Measurements from ENCODE around the gene RAPH1. TPM values are rescaled to one million over a fixed set of nuclear protein-coding genes. Genes with fewer than 3 reads are reported as not detected.

The RAPH1 gene
- total RNA-seq, 1 donor: 57.2 TPM

DNA sequence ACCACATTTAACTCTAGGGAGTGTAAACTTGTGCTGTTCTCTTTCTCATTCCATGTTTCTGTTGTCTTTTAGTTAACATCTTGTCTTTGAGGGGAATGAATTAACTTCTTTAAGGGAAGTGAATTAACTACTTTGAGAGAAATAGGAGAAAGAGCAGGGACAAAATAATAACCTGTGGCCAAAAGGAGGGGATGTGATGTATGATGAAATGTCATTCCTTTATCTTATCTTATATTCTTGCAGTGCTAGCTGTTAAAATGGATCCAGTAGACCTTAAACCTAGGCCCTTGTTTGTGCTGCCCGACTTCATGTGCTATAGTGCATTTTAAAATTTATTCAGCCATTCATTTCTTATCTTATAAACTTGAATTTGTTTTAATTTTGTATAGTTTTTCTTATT lies 188.5 kb downstream of the RAPH1 start:
- peaks cover 96% of the 10 kb centered on the region for H3K79me2 ChIP-seq (ENCODE audit: insufficient read depth, low read length)
- H3K27me3 ChIP-seq (ENCODE audit: insufficient read depth, low read length): no peaks in the 10 kb centered on the region
- DNase-seq (ENCODE audit: insufficient read length, low spot score, missing footprints): no peak
- H3K9me3 ChIP-seq (ENCODE audit: low read depth, low read length): no peaks in the 10 kb centered on the region
- TF ChIP-seq, protein P1, sequence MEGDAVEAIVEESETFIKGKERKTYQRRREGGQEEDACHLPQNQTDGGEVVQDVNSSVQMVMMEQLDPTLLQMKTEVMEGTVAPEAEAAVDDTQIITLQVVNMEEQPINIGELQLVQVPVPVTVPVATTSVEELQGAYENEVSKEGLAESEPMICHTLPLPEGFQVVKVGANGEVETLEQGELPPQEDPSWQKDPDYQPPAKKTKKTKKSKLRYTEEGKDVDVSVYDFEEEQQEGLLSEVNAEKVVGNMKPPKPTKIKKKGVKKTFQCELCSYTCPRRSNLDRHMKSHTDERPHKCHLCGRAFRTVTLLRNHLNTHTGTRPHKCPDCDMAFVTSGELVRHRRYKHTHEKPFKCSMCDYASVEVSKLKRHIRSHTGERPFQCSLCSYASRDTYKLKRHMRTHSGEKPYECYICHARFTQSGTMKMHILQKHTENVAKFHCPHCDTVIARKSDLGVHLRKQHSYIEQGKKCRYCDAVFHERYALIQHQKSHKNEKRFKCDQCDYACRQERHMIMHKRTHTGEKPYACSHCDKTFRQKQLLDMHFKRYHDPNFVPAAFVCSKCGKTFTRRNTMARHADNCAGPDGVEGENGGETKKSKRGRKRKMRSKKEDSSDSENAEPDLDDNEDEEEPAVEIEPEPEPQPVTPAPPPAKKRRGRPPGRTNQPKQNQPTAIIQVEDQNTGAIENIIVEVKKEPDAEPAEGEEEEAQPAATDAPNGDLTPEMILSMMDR (IDR thresholded peaks at IDR 0.05; ENCODE audit: extremely low read depth, low read depth, low read length): no peak
- H4K20me1 ChIP-seq (ENCODE audit: insufficient read depth, low read length): peaks cover 14% of the 10 kb centered on the region
- no peak overlapping the region for H3K27ac ChIP-seq (ENCODE audit: low read depth, low read length)
- H3K4me1 ChIP-seq (ENCODE audit: insufficient read depth, low read length): peaks cover 3% of the 10 kb centered on the region
- peaks cover 7% of the 10 kb centered on the region for H3K36me3 ChIP-seq (ENCODE audit: insufficient read depth, low read length)
- H3K4me3 ChIP-seq (ENCODE audit: insufficient read depth, low read length): no peak overlapping the region
- H2AFZ ChIP-seq (ENCODE audit: low read length): no peak overlapping the region
- H3K4me2 ChIP-seq (ENCODE audit: insufficient read depth, low read length): no peak overlapping the region

DNA sequence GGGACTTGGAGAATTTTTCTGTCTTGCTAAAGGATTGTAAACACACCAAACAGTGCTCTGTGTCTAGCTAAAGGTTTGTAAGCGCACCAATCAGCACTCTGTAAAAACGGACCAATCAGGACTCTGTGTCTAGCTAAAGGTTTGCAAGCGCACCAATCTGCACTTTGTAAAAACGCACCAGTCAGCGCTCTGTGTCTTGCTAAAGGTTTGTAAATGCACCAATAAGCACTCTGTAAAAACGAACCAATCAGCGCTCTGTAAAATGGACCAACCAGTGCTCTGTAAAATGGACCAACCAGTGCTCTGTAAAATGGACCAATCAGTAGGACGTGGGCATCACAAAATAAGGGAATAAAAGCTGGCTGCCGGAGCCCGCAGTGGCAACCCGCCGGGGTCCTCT lies 190.4 kb downstream of the RAPH1 start:
- Histone ChIP-seq H3K4me3 (ENCODE audit: insufficient read depth, low read length) (no peak overlapping the region), H2AFZ (ENCODE audit: low read length) (no peak overlapping the region), H4K20me1 (ENCODE audit: insufficient read depth, low read length) (peaks cover 16% of the 10 kb centered on the region), H3K4me1 (ENCODE audit: insufficient read depth, low read length) (peaks cover 16% of the 10 kb centered on the region), H3K36me3 (ENCODE audit: insufficient read depth, low read length) (peaks cover 7% of the 10 kb centered on the region), H3K79me2 (ENCODE audit: insufficient read depth, low read length) (peaks cover 96% of the 10 kb centered on the region), H3K9me3 (ENCODE audit: low read depth, low read length) (no peaks in the 10 kb centered on the region), H3K27ac (ENCODE audit: low read depth, low read length) (no peak overlapping the region), H3K4me2 (ENCODE audit: insufficient read depth, low read length) (no peak overlapping the region), H3K27me3 (ENCODE audit: insufficient read depth, low read length) (no peaks in the 10 kb centered on the region)
- TF ChIP-seq, protein P1 (IDR thresholded peaks at IDR 0.05; ENCODE audit: extremely low read depth, low read depth, low read length): no peak
- DNase-seq (ENCODE audit: insufficient read length, low spot score, missing footprints): no peak

Other genes starting within 250 kb of the RAPH1 start
- 38.3 and 38.7 TPM in 2 replicates for gene ABI2, start 206.9 kb downstream of the RAPH1 start, total RNA-seq
- not detected in 2 replicates for gene CD28, start 171.3 kb upstream of the RAPH1 start, total RNA-seq

All from osteoblast (primary cell).